AG09319 (cell line): ENCODE results near the gene TAS2R1.

ENCODE experiments used
- DNase-seq: peaks from one replicate; pipeline ENCODE4 v3.0.0-alpha.2; 2010; ENCODE audit warnings: low read depth; ENCODE audit errors: extremely low read depth
- TF ChIP-seq, protein P1 (sequence below): IDR thresholded peaks from 2 replicates; pipeline ENCODE4 v1.5.1; 2011; ENCODE audit warnings: low read depth, mild to moderate bottlenecking, inconsistent platforms, low read length, moderate library complexity

TAS2R1 gene

GRCh38 chr5:9655641-9656040 is 25.5 kb upstream of the TAS2R1 start:
- no peak for DNase-seq
- TF ChIP-seq, protein P1, sequence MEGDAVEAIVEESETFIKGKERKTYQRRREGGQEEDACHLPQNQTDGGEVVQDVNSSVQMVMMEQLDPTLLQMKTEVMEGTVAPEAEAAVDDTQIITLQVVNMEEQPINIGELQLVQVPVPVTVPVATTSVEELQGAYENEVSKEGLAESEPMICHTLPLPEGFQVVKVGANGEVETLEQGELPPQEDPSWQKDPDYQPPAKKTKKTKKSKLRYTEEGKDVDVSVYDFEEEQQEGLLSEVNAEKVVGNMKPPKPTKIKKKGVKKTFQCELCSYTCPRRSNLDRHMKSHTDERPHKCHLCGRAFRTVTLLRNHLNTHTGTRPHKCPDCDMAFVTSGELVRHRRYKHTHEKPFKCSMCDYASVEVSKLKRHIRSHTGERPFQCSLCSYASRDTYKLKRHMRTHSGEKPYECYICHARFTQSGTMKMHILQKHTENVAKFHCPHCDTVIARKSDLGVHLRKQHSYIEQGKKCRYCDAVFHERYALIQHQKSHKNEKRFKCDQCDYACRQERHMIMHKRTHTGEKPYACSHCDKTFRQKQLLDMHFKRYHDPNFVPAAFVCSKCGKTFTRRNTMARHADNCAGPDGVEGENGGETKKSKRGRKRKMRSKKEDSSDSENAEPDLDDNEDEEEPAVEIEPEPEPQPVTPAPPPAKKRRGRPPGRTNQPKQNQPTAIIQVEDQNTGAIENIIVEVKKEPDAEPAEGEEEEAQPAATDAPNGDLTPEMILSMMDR, result no peak

DNA sequence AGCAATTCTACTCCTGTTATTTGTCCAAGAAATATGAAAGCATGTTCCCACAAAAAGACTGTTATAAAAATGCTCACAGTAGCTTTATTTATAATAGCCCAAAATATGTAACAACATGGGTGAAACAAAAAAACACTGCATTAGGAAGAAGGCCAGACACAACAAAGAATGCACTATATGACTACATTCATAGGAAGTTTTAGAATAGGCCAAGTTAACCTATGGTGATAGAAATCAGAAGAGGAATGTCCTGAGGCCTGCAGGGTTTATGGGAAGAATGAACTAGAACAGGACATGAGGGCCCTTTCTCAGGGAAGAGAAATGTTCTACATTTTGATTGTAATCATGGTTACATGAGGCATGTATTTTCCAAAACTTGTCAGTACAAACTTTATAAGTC is 24.7 kb upstream of the TAS2R1 start:
- TF ChIP-seq, protein P1, result no peak

GRCh38 chr5:9653811-9654210 is 23.7 kb upstream of the TAS2R1 start:
- DNase-seq, result peak; percentile 83
- TF ChIP-seq, protein P1, result no peak

More for the DNA sequence above, 24.7 kb upstream of the TAS2R1 start:
- DNase-seq, result no peak

GRCh38 chr5:9653061-9653460 is 22.9 kb upstream of the TAS2R1 start:
- TF ChIP-seq, protein P1, result no peak
- DNase-seq, result no peak

- TF ChIP-seq, protein P1, result no peak
- no peak for DNase-seq
Observed at GRCh38 chr5:9652295-9652694, 22.1 kb upstream of the TAS2R1 start.

DNA sequence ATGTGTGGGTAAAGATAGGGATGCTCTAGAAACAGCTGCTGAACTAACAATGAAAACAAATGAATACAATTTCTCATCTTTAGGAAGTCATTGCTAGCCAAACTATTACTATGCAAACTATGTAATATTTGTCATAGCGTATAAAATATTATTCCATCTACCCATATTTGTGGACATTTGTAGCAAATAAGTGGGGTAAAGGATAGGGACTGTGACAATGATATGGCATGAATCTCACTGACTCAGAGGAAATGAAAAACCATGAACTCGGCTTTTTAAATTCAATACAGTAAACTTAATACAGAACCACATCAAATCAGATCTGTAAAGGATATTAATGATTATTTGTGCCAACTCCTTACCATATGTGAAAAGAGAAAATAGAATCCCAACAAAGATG is 16.7 kb upstream of the TAS2R1 start:
- TF ChIP-seq, protein P1, result no peak

GRCh38 chr5:9644630-9645029 is 14.5 kb upstream of the TAS2R1 start:
- TF ChIP-seq, protein P1, result no peak

More for the DNA sequence above, 16.7 kb upstream of the TAS2R1 start:
- DNase-seq, result no peak

GRCh38 chr5:9642621-9643020 is 12.5 kb upstream of the TAS2R1 start:
- TF ChIP-seq, protein P1, result no peak
- no peak for DNase-seq

More at GRCh38 chr5:9644630-9645029, 14.5 kb upstream of the TAS2R1 start:
- DNase-seq, result no peak
